Progenitor cell of endocrine pancreas (in vitro differentiated cells): ENCODE measurements around the gene CD247. TPM values are rescaled to one million over a fixed set of nuclear protein-coding genes. Genes with fewer than 3 reads are reported as not detected.

Experiments
- DNase-seq: peaks from one replicate; pipeline ENCODE4 v3.0.0; 2021; ENCODE audit warnings: low spot score; ENCODE audit not compliant: unreplicated experiment
- H3K27ac Mint-ChIP-seq: 2 replicates; pipeline ENCODE4 v1.8.0; 2021; ENCODE audit warnings: mild to moderate bottlenecking, moderate library complexity, mixed read lengths
- H3K27me3 Mint-ChIP-seq: 2 replicates; pipeline ENCODE4 v1.8.0; 2021; ENCODE audit warnings: mixed read lengths
- H3K36me3 Mint-ChIP-seq: 2 replicates; pipeline ENCODE4 v1.8.0; 2022; ENCODE audit warnings: mixed read lengths; ENCODE audit not compliant: insufficient read depth
- H3K4me1 Mint-ChIP-seq: 2 replicates; pipeline ENCODE4 v1.8.0; 2021; ENCODE audit warnings: low read depth, mixed read lengths
- H3K4me3 Mint-ChIP-seq: 2 replicates; pipeline ENCODE4 v1.8.0; 2021; ENCODE audit warnings: low read depth, mild to moderate bottlenecking, moderate library complexity, mixed read lengths
- H3K9me3 Mint-ChIP-seq: 2 replicates; pipeline ENCODE4 v1.8.0; 2021; ENCODE audit warnings: low read depth, mixed read lengths
- CTCF ChIP-seq: fragments of 200-600 bp; sonication (generic); IDR thresholded peaks from one replicate; pipeline ENCODE4 v1.5.0; 2021; ENCODE audit warnings: antibody characterized with exemption, mild to moderate bottlenecking; ENCODE audit not compliant: unreplicated experiment
- total RNA-seq: library from RNA; stranded (reverse); gene quantifications from 2 replicates; pipeline ENCODE4 v1.2.1, GENCODE V29; 2021

CD247 gene
- total RNA-seq, 1 donor from 2014 or later = not detected

GRCh38 chr1:167408355-167408754 lies 110.0 kb downstream of the CD247 start:
- DNase-seq = no peak
- Mint-ChIP-seq H3K4me3 (no peak overlapping the region), H3K27me3 (no peaks in the 10 kb centered on the region), H3K36me3 (peaks cover 22% of the 10 kb centered on the region), H3K9me3 (no peaks in the 10 kb centered on the region), H3K27ac (no peak overlapping the region), H3K4me1 (no peaks in the 10 kb centered on the region)
- no peak for TF ChIP-seq CTCF

- DNase-seq = no peak
- Mint-ChIP-seq H3K9me3 (no peaks in the 10 kb centered on the region), H3K27ac (no peak overlapping the region), H3K36me3 (peaks cover 9% of the 10 kb centered on the region), H3K4me1 (peaks cover 2% of the 10 kb centered on the region), H3K4me3 (no peak overlapping the region), H3K27me3 (no peaks in the 10 kb centered on the region)
- TF ChIP-seq CTCF = no peak
Measured at GRCh38 chr1:167404908-167405307, 113.4 kb downstream of the CD247 start.

- DNase-seq = no peak
- no peaks in the 10 kb centered on the region for H3K9me3 Mint-ChIP-seq
- H3K4me1 Mint-ChIP-seq = peaks cover 2% of the 10 kb centered on the region
- no peaks in the 10 kb centered on the region for H3K27me3 Mint-ChIP-seq
- no peak for TF ChIP-seq CTCF
- H3K36me3 Mint-ChIP-seq = peaks cover 9% of the 10 kb centered on the region
- H3K27ac Mint-ChIP-seq = no peak overlapping the region
- no peak overlapping the region for H3K4me3 Mint-ChIP-seq
Measured at GRCh38 chr1:167404161-167404888, 114.0 kb downstream of the CD247 start.

- Mint-ChIP-seq H3K27ac (no peak overlapping the region), H3K4me3 (no peak overlapping the region), H3K27me3 (no peaks in the 10 kb centered on the region), H3K9me3 (no peaks in the 10 kb centered on the region), H3K4me1 (peaks cover 2% of the 10 kb centered on the region), H3K36me3 (peaks cover 12% of the 10 kb centered on the region)
- peak; percentile 20 for DNase-seq
- peak; percentile 73 for TF ChIP-seq CTCF
Measured at GRCh38 chr1:167401260-167401873, 117.0 kb downstream of the CD247 start.

- no peaks in the 10 kb centered on the region for H3K9me3 Mint-ChIP-seq
- no peaks in the 10 kb centered on the region for H3K27me3 Mint-ChIP-seq
- TF ChIP-seq CTCF = no peak
- H3K27ac Mint-ChIP-seq = no peak overlapping the region
- H3K4me3 Mint-ChIP-seq = no peak overlapping the region
- DNase-seq = no peak
- peaks cover 2% of the 10 kb centered on the region for H3K4me1 Mint-ChIP-seq
- peaks cover 9% of the 10 kb centered on the region for H3K36me3 Mint-ChIP-seq
Measured at GRCh38 chr1:167400359-167400953, 117.9 kb downstream of the CD247 start.
